ENCODE results near the gene XRCC2. TPM values are rescaled to one million over a fixed set of nuclear protein-coding genes. Genes with fewer than 3 reads are reported as not detected.

The XRCC2 gene
- total RNA-seq, 1 donor from 2014 or later, result 0.60 TPM

- Histone ChIP-seq H3K4me3 (no peak overlapping the region), H3K9me3 (replicated peaks) (no peaks in the 10 kb centered on the region), H3K36me3 (no peaks in the 10 kb centered on the region), H3K27me3 (ENCODE audit: low read depth) (no peaks in the 10 kb centered on the region), H3K4me1 (peaks cover 7% of the 10 kb centered on the region), H3K27ac (replicated peaks) (no peak overlapping the region)
- DNase-seq, result no peak
- intact Hi-C loops (cut with micrococcal nuclease), result no loop called here
- no peak for TF ChIP-seq CTCF (IDR thresholded peaks at IDR 0.05; ENCODE audit: borderline replicate concordance)
Observed at GRCh38 chr7:152668975-152669374, 7.0 kb downstream of the XRCC2 start.

GRCh38 chr7:152667958-152668357 is 8.0 kb downstream of the XRCC2 start:
- DNase-seq, result no peak
- Histone ChIP-seq H3K27me3 (ENCODE audit: low read depth) (no peaks in the 10 kb centered on the region), H3K27ac (replicated peaks) (no peak overlapping the region), H3K4me3 (no peak overlapping the region), H3K9me3 (replicated peaks) (no peaks in the 10 kb centered on the region), H3K4me1 (peaks cover 13% of the 10 kb centered on the region), H3K36me3 (no peaks in the 10 kb centered on the region)
- no peak for TF ChIP-seq CTCF (IDR thresholded peaks at IDR 0.05; ENCODE audit: borderline replicate concordance)
- intact Hi-C loops (cut with micrococcal nuclease), result no loop called here

GRCh38 chr7:152666078-152666477 is 9.9 kb downstream of the XRCC2 start:
- Histone ChIP-seq H3K36me3 (no peaks in the 10 kb centered on the region), H3K4me1 (peaks cover 19% of the 10 kb centered on the region), H3K27ac (replicated peaks) (no peak overlapping the region), H3K9me3 (replicated peaks) (no peaks in the 10 kb centered on the region), H3K27me3 (ENCODE audit: low read depth) (no peaks in the 10 kb centered on the region), H3K4me3 (no peak overlapping the region)
- DNase-seq, result no peak
- intact Hi-C loops (cut with micrococcal nuclease), result no loop called here
- no peak for TF ChIP-seq CTCF (IDR thresholded peaks at IDR 0.05; ENCODE audit: borderline replicate concordance)

- H3K27ac ChIP-seq (replicated peaks), result no peak overlapping the region
- no peaks in the 10 kb centered on the region for H3K9me3 ChIP-seq (replicated peaks)
- no peak overlapping the region for H3K4me3 ChIP-seq
- no peak for TF ChIP-seq CTCF (IDR thresholded peaks at IDR 0.05; ENCODE audit: borderline replicate concordance)
- no peak for DNase-seq
- intact Hi-C loops (cut with micrococcal nuclease), result no loop called here
- peaks cover 19% of the 10 kb centered on the region for H3K4me1 ChIP-seq
- no peaks in the 10 kb centered on the region for H3K36me3 ChIP-seq
- H3K27me3 ChIP-seq (ENCODE audit: low read depth), result no peaks in the 10 kb centered on the region
Observed at GRCh38 chr7:152664636-152665035, 11.3 kb downstream of the XRCC2 start.

- Histone ChIP-seq H3K36me3 (no peaks in the 10 kb centered on the region), H3K27ac (replicated peaks) (no peak overlapping the region), H3K4me3 (no peak overlapping the region), H3K9me3 (replicated peaks) (no peaks in the 10 kb centered on the region), H3K27me3 (ENCODE audit: low read depth) (no peaks in the 10 kb centered on the region), H3K4me1 (peaks cover 19% of the 10 kb centered on the region)
- intact Hi-C loops (cut with micrococcal nuclease), result no loop called here
- DNase-seq, result no peak
- no peak for TF ChIP-seq CTCF (IDR thresholded peaks at IDR 0.05; ENCODE audit: borderline replicate concordance)
Observed at GRCh38 chr7:152663931-152664330, 12.0 kb downstream of the XRCC2 start.
